ENCODE results near the gene BCKDHA.
"Not testable (repeated sequence)": the region's sequence is repeated elsewhere in the genome, so short reads cannot be mapped to it uniquely, and the experiment has no call there.

The BCKDHA gene

GRCh38 chr19:41427647-41428480 lies 30.2 kb downstream of the BCKDHA start:
- peak; percentile 84 for DNase-seq

- no peak for DNase-seq
Observed at GRCh38 chr19:41428481-41428859, 30.9 kb downstream of the BCKDHA start.

GRCh38 chr19:41430922-41431321 lies 33.3 kb downstream of the BCKDHA start:
- DNase-seq, result no peak

- no peak for DNase-seq
Observed at GRCh38 chr19:41431426-41432386, 34.1 kb downstream of the BCKDHA start.

- DNase-seq, result no peak
Observed at GRCh38 chr19:41433171-41433570, 35.6 kb downstream of the BCKDHA start.

- DNase-seq, result no peak
Observed at GRCh38 chr19:41434450-41434849, 36.8 kb downstream of the BCKDHA start.

- not testable (repeated sequence) for DNase-seq
Observed at GRCh38 chr19:41435376-41435775, 37.8 kb downstream of the BCKDHA start.

- no peak for DNase-seq
Observed at GRCh38 chr19:41435936-41436673, 38.5 kb downstream of the BCKDHA start.

- DNase-seq, result no peak
Observed at GRCh38 chr19:41436674-41436951, 39.0 kb downstream of the BCKDHA start.

- DNase-seq, result no peak
Observed at GRCh38 chr19:41437944-41438574, 40.4 kb downstream of the BCKDHA start.

- DNase-seq, result peak; percentile 98
Observed at GRCh38 chr19:41439441-41440222, 42.0 kb downstream of the BCKDHA start, which contains the start of gene DMAC2. DMAC2 (minus strand) TSS chr19:41439912; CDS start chr19:41439899, 13 bp downstream.

- DNase-seq, result no peak
Observed at GRCh38 chr19:41441321-41441945, 43.8 kb downstream of the BCKDHA start.

- no peak for DNase-seq
Observed at GRCh38 chr19:41442473-41443355, 45.1 kb downstream of the BCKDHA start, which contains the start of gene ERICH4. ERICH4 (plus strand) TSS chr19:41443156; CDS start chr19:41443170, 14 bp downstream.

- no peak for DNase-seq
Observed at GRCh38 chr19:41443813-41444455, 46.3 kb downstream of the BCKDHA start.

- no peak for DNase-seq
Observed at GRCh38 chr19:41445575-41445974, 48.0 kb downstream of the BCKDHA start.

- DNase-seq, result no peak
Observed at GRCh38 chr19:41447732-41448332, 50.2 kb downstream of the BCKDHA start.

GRCh38 chr19:41449079-41449864 lies 51.7 kb downstream of the BCKDHA start:
- peak; percentile 22 for DNase-seq

GRCh38 chr19:41449865-41450178 lies 52.2 kb downstream of the BCKDHA start:
- DNase-seq, result no peak

Measured in NCI-H2171 treated with DMSO at 0.1 percent for 48 hours (cell line).